ENCODE measurements around the gene NFE2L3. TPM values are rescaled to one million over a fixed set of nuclear protein-coding genes. Genes with fewer than 3 reads are reported as not detected.
"Not testable (repeated sequence)": the region's sequence is repeated elsewhere in the genome, so short reads cannot be mapped to it uniquely, and the experiment has no call there.

Gene NFE2L3
- total and polyA plus RNA-seq, 5 donors = 0.32 to 1.3 (median 1.1) TPM

DNA sequence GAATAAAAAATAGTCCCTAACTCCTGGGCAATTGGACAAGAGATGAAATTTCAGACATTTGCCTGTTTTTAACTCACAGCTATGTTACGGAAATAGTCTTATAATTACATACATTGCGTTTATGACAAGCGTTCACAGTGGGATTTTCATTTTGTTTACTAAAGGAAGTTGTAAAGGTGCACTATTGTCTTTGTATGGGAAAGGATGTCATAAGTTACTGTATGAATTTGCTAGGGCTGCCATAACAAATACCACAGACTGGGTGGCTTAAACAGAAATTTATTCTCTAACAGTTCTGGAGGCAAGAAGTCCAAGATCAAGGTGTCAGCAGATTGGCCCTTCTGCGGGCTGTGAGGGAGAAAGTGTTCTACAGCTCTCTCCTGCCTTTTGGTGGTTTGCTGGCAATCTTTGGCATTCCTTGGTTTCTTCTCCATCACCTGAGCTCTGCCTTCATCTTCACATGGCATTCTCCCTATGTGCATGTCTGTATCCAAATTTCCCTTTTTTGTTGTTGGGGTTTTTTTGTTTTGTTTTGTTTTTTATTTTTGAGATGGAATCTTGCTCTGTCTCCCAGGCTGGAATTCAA is 5.6 kb downstream of the NFE2L3 start:
- ATAC-seq = no peak
- intact Hi-C loops (cut with DNase I) = no loop called here

DNA sequence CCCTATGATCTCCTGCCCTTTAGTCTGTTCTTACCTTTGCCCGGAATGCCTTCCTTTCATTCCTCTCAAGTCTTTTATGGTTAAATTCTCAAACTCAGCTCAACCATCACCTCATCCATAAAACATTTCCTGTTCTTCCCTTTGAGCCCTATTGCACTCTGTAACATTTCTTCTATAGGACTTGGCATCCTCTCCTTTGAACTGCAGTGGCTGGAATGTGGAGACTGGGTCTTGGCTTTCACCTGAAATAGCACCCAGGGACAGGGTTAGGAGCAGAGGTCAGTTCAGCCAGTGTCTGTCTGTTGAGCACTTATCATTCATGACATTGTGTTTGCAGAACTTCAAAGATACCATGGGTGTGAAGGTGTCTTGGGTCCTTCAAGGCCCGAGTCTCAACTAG is 7.2 kb downstream of the NFE2L3 start:
- Histone ChIP-seq H3K4me1 (ENCODE audit: control insufficient read depth, insufficient read depth, low read length) (no peaks in the 10 kb centered on the region), H3K4me3 (ENCODE audit: low read length) (no peak overlapping the region), H3K27ac (ENCODE audit: low read length) (no peak overlapping the region), H3K27me3 (ENCODE audit: control insufficient read depth, insufficient read depth) (no peaks in the 10 kb centered on the region), H3K9me3 (ENCODE audit: control insufficient read depth, low read length) (no peaks in the 10 kb centered on the region)
- intact Hi-C loops (cut with DNase I) = no loop called here
- DNase-seq (no peak), ATAC-seq (no peak)
- WGBS = 57% methylated on average over 2 of the region's 2 CpGs

More for the DNA sequence above, 5.6 kb downstream of the NFE2L3 start:
- Histone ChIP-seq H3K9me3 (ENCODE audit: control insufficient read depth, low read length) (no peaks in the 10 kb centered on the region), H3K4me3 (ENCODE audit: low read length) (no peak overlapping the region), H3K4me1 (ENCODE audit: control insufficient read depth, insufficient read depth, low read length) (no peaks in the 10 kb centered on the region), H3K27ac (ENCODE audit: low read length) (no peak overlapping the region), H3K27me3 (ENCODE audit: control insufficient read depth, insufficient read depth) (no peaks in the 10 kb centered on the region)
- 87% methylated on average over 4 of the region's 4 CpGs for WGBS
- DNase-seq = no peak

- H3K27ac ChIP-seq (ENCODE audit: low read length) = no peak overlapping the region
- H3K27me3 ChIP-seq (ENCODE audit: control insufficient read depth, insufficient read depth) = no peaks in the 10 kb centered on the region
- no peaks in the 10 kb centered on the region for H3K4me1 ChIP-seq (ENCODE audit: control insufficient read depth, insufficient read depth, low read length)
- over 99% methylated on average over 2 of the region's 2 CpGs for WGBS
- no peak overlapping the region for H3K4me3 ChIP-seq (ENCODE audit: low read length)
- ATAC-seq (no peak), DNase-seq (no peak)
- no peaks in the 10 kb centered on the region for H3K9me3 ChIP-seq (ENCODE audit: control insufficient read depth, low read length)
- intact Hi-C loops (cut with DNase I) = no loop called here
Observed at GRCh38 chr7:26160896-26161295, 8.9 kb downstream of the NFE2L3 start.

DNA sequence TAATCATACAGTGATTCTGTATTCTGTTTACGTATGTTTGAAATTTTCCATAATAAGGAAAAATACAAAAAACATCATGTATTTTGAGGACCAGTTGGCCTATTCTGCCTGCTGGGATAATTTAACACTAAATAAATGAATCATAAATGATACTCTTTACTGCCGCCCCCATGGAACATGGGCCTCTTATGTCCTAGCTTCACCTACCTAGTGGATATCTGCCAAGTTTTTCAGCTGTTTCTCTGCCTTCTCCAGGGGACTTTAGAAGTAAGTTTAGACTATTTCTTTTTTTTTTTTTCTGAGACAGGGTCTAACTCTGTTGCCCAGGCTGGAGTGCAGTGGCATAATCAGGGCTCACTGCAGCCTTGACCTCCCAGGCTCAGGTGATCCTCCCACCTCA is 10.4 kb downstream of the NFE2L3 start:
- WGBS = 80% methylated on average over 2 of the region's 2 CpGs
- ATAC-seq = no peak
- intact Hi-C loops (cut with DNase I) = no loop called here
- Histone ChIP-seq H3K4me3 (ENCODE audit: low read length) (no peak overlapping the region), H3K27me3 (ENCODE audit: control insufficient read depth, insufficient read depth) (no peaks in the 10 kb centered on the region), H3K4me1 (ENCODE audit: control insufficient read depth, insufficient read depth, low read length) (peaks cover 3% of the 10 kb centered on the region), H3K27ac (ENCODE audit: low read length) (no peak overlapping the region), H3K9me3 (ENCODE audit: control insufficient read depth, low read length) (no peaks in the 10 kb centered on the region)
- DNase-seq = no peak

GRCh38 chr7:26163804-26164203 is 11.8 kb downstream of the NFE2L3 start:
- H3K9me3 ChIP-seq (ENCODE audit: control insufficient read depth, low read length); H3K27ac ChIP-seq (ENCODE audit: low read length); intact Hi-C loops (cut with DNase I); H3K27me3 ChIP-seq (ENCODE audit: control insufficient read depth, insufficient read depth); ATAC-seq; DNase-seq; H3K4me1 ChIP-seq (ENCODE audit: control insufficient read depth, insufficient read depth, low read length); H3K4me3 ChIP-seq (ENCODE audit: low read length): not testable (repeated sequence)
- WGBS = 50% methylated on average over 1 of the region's 1 CpG

DNA sequence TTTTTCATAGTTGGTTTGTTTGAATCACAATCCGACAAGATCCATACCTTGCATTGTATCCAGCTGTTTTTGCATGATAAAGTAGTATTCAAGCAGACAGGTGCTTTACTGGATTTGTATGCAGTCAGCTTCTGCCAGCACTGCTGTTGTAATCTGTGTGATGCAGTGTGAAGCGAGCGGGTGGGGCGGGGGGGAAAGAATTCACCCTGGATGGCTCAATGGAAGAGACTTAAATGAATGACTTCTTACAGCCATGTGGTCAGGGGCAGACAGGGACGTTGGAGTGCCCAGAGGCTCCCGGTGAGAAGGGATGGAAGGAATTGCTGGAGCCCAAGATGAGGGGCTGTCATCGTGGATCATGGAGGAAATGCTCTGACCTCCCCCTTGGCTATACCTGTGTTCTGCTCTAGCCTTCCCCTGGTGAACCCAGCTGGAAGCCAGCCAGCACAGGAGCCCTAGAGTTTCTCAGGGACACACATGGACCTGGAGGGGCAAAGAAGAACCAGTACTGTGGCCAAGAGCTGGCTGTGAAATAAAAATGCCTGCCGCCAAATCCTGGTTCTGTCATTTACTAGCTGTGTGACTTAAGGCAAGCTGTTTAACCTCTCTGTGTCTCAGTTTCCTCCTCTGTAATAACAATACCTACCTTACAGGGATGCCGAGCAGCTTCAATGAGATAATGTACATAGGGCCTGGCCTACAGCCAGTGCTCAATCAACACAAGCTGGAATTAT is 14.1 kb downstream of the NFE2L3 start:
- no peak for DNase-seq
- Histone ChIP-seq H3K9me3 (ENCODE audit: control insufficient read depth, low read length) (no peaks in the 10 kb centered on the region), H3K4me3 (ENCODE audit: low read length) (no peak overlapping the region), H3K27ac (ENCODE audit: low read length) (no peak overlapping the region), H3K27me3 (ENCODE audit: control insufficient read depth, insufficient read depth) (no peaks in the 10 kb centered on the region), H3K4me1 (ENCODE audit: control insufficient read depth, insufficient read depth, low read length) (peaks cover 3% of the 10 kb centered on the region)
- intact Hi-C loops (cut with DNase I) = no loop called here
- WGBS = 65% methylated on average over 9 of the region's 9 CpGs
- no peak for ATAC-seq

- Histone ChIP-seq H3K4me3 (ENCODE audit: low read length) (no peak overlapping the region), H3K9me3 (ENCODE audit: control insufficient read depth, low read length) (no peaks in the 10 kb centered on the region), H3K27ac (ENCODE audit: low read length) (no peak overlapping the region), H3K27me3 (ENCODE audit: control insufficient read depth, insufficient read depth) (no peaks in the 10 kb centered on the region), H3K4me1 (ENCODE audit: control insufficient read depth, insufficient read depth, low read length) (peaks cover 3% of the 10 kb centered on the region)
- DNase-seq = no peak
- WGBS = 84% methylated on average over 5 of the region's 5 CpGs
- no peak for ATAC-seq
- intact Hi-C loops (cut with DNase I) = no loop called here
Observed at GRCh38 chr7:26166684-26167266, 14.8 kb downstream of the NFE2L3 start.

GRCh38 chr7:26167303-26167934 is 15.4 kb downstream of the NFE2L3 start:
- WGBS = 93% methylated on average over 3 of the region's 3 CpGs
- H3K27ac ChIP-seq (ENCODE audit: low read length) = no peak overlapping the region
- DNase-seq = no peak

DNA sequence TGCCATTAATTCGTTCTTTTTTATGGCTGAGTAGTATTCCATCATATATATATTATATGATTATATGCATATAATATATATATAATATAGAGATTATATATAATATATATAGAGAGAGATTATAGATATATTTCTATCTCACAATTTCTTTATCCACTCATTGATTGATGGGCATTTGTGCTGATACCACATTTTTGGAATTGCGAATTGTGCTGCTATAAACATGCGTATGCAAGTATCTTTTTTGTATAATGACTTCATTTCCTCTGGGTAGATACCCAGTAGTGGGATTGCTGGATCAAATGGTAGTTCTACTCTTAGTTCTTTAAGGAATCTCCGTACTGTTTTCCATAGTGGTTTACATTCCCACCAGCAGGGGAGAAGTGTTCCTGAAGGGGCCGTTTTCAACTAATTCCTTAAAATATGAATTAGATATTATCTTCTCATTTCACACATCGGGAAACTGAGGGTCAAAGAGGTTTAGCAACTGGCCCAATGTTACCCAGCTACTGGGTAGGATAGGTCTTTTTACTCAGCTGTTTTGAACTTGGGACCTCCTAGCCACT is 16.5 kb downstream of the NFE2L3 start:
- intact Hi-C loops (cut with DNase I) = no loop called here
- ATAC-seq = no peak
- WGBS = 88% methylated on average over 6 of the region's 6 CpGs

More at GRCh38 chr7:26167303-26167934, 15.4 kb downstream of the NFE2L3 start:
- H3K27me3 ChIP-seq (ENCODE audit: control insufficient read depth, insufficient read depth) = no peaks in the 10 kb centered on the region
- intact Hi-C loops (cut with DNase I) = no loop called here
- H3K4me1 ChIP-seq (ENCODE audit: control insufficient read depth, insufficient read depth, low read length) = peaks cover 3% of the 10 kb centered on the region
- H3K9me3 ChIP-seq (ENCODE audit: control insufficient read depth, low read length) = no peaks in the 10 kb centered on the region
- no peak overlapping the region for H3K4me3 ChIP-seq (ENCODE audit: low read length)
- ATAC-seq = no peak

GRCh38 chr7:26169271-26169670 is 17.3 kb downstream of the NFE2L3 start:
- 85% methylated on average over 3 of the region's 3 CpGs for WGBS
- H3K27me3 ChIP-seq (ENCODE audit: control insufficient read depth, insufficient read depth) = no peaks in the 10 kb centered on the region
- no peak for ATAC-seq
- H3K27ac ChIP-seq (ENCODE audit: low read length) = no peak overlapping the region
- intact Hi-C loops (cut with DNase I) = no loop called here
- no peaks in the 10 kb centered on the region for H3K9me3 ChIP-seq (ENCODE audit: control insufficient read depth, low read length)
- peaks cover 3% of the 10 kb centered on the region for H3K4me1 ChIP-seq (ENCODE audit: control insufficient read depth, insufficient read depth, low read length)
- no peak for DNase-seq
- H3K4me3 ChIP-seq (ENCODE audit: low read length) = no peak overlapping the region

More for the DNA sequence above, 16.5 kb downstream of the NFE2L3 start:
- Histone ChIP-seq H3K4me3 (ENCODE audit: low read length) (no peak overlapping the region), H3K27ac (ENCODE audit: low read length) (no peak overlapping the region), H3K4me1 (ENCODE audit: control insufficient read depth, insufficient read depth, low read length) (peaks cover 3% of the 10 kb centered on the region), H3K27me3 (ENCODE audit: control insufficient read depth, insufficient read depth) (no peaks in the 10 kb centered on the region), H3K9me3 (ENCODE audit: control insufficient read depth, low read length) (no peaks in the 10 kb centered on the region)
- DNase-seq = no peak

DNA sequence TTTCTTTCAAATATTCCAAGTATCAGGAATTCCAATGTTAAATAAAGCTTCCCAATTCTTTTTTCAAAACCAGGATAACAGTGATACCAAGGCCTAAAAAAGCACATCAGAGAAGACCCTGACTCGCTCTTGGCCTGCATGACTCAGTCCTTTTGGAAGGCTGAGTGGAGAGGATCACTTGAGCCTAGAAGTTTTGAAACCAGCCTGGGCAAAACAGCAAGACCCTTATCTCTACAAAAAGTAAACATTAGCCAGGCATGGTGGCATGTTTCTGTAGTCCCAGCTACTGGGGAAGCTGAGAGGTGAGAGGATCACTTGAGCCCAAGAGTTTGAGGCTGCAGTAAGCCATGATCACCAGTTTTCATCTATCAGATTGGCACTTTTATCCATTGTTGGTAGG is 18.7 kb downstream of the NFE2L3 start:
- ATAC-seq = no peak
- no peak overlapping the region for H3K4me3 ChIP-seq (ENCODE audit: low read length)

More for the DNA sequence above, 18.7 kb downstream of the NFE2L3 start:
- Histone ChIP-seq H3K27me3 (ENCODE audit: control insufficient read depth, insufficient read depth) (no peaks in the 10 kb centered on the region), H3K9me3 (ENCODE audit: control insufficient read depth, low read length) (no peaks in the 10 kb centered on the region), H3K4me1 (ENCODE audit: control insufficient read depth, insufficient read depth, low read length) (peaks cover 3% of the 10 kb centered on the region), H3K27ac (ENCODE audit: low read length) (no peak overlapping the region)
- intact Hi-C loops (cut with DNase I) = no loop called here
- DNase-seq = no peak
- 91% methylated on average over 1 of the region's 1 CpG for WGBS
